GM21360 (cell line): ENCODE measurements around the gene SLC25A27.
"Not testable (repeated sequence)": the region's sequence is repeated elsewhere in the genome, so short reads cannot be mapped to it uniquely, and the experiment has no call there.

Experiments
- ATAC-seq: cut with Tn5 transposase; IDR thresholded peaks from one replicate; pipeline ENCODE4 v1.9.1; 2021; ENCODE audit warnings: mild to moderate bottlenecking, moderate library complexity; ENCODE audit not compliant: unreplicated experiment

Gene SLC25A27, protein sequence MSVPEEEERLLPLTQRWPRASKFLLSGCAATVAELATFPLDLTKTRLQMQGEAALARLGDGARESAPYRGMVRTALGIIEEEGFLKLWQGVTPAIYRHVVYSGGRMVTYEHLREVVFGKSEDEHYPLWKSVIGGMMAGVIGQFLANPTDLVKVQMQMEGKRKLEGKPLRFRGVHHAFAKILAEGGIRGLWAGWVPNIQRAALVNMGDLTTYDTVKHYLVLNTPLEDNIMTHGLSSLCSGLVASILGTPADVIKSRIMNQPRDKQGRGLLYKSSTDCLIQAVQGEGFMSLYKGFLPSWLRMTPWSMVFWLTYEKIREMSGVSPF

DNA sequence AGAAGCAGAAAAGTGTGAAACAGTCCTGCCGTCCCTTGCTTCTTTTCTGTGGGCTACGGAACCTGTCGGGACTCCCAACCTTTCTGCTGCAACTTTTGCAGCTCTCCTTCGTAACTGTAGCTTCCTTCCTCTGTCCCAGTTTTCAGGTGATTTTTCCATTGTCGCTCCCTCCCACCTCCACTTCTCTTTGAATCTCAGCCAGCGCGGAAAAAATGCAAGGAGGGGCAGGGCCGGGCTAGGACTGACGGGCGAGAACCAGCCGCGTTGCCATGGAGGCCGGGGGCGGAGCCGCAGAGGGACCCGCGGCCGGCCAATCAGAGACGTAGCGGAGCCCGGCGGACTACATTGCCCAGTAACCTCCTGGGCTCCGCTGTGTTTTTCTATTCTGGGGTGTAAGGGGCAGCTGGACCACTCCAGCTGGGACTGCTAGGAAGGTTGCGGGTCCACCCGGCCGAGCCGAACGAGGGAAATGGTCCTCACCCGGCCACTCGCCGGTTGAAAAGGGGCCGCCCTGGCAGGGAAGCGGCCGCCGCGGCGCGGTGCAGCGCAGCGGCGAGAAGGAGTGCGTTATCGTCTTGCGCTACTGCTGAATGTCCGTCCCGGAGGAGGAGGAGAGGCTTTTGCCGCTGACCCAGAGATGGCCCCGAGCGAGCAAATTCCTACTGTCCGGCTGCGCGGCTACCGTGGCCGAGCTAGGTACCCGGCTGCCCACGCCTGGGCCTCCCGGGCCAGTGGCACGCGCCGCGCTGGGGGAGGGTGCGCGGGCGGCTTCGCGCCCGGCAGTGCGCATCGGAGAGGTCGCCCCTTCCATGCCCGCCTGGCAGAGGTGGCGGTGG is at the start of gene SLC25A27, which contains the start of gene CYP39A1:
Gene SLC25A27 (plus strand): TSS at position 373 of the 836 bp plus-strand sequence. CDS start 218 bp downstream, at position 591.
Gene CYP39A1 (minus strand): TSS at position 216 of the 836 bp plus-strand sequence. CDS start 236 bp downstream, outside the sequence.
- peak; percentile 100 for ATAC-seq

DNA sequence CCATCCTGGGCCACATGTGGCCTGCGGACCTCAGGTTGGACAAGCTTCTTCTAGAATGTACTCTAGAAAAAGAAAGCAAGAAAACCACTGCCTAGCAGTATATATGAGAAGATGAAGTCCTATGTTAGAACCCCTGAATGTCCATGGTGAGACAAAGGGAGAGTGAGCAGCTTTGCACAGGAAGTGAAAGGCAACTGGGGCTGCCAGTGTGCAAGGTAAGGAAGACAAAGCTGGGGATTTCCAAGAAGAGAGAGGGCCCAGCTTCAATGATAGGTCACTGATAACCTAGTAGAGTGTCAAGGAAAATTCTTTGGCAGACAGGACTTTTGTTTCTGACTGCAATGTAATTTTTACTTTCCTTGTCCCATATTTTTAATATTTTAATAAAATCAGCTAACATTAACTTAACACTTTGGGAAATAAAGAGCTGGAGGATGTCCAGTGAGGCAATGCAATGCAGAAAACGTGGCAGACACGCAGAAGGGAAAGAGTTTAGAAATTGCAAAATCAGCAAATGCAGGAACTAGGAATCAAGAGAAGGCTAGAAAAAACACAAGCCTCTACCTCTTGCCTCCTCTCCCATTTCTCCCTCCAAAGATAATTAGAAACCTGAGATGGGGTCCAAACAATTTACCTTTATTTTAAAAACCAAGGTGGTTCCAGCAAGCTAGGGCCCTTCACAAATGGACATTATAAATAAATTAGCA is 47.5 kb upstream of the SLC25A27 start:
- no peak for ATAC-seq

DNA sequence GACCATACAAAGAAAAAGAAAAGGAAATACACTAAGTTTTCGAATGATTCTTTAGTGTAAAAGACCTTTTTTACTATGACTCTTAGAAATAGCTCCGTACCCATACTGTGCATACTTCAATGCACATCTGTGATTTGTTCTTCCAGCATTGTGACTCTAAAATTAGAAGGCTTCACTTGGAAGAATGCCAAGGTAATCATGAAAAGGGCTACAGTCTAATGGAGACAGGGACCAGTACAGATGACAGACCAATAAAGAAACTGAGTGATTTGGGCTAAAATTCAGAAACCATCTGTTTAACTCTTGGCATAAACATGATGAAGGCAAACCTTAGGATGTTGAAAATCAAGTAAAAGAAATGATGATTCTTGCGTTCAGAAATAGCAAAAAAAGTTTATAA is 46.4 kb upstream of the SLC25A27 start:
- no peak for ATAC-seq

DNA sequence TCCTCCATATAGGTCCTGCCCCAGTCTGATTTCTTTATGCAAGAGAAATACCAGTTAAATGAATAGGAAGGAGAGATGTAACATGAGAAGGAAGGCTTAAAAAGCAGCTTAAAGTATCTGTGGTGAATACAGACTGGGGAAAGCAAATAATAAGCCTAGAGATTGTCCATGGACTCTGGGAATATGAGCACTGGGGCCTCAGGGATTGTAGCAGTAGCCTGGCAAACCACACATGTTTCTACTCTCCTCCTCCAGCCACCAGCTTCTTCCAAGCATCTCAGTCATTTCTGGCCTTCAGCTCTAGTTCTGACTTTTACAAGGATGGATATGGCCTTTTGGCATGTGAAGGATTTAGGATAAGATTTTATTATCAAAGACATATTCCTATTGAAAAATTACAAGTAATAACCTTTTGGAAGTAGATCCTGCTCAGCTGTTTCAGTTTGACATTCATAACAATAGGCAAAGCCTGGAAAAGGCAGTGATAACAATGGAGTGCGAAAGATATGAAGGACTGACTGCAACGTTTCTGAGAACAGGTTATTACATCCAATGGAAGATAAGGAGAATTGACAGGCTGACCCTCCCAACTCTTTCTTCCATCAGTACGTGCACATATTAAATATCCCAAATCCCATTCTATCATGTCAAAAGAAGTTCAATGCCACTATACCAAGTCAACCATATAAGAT is 41.8 kb upstream of the SLC25A27 start:
- no peak for ATAC-seq

DNA sequence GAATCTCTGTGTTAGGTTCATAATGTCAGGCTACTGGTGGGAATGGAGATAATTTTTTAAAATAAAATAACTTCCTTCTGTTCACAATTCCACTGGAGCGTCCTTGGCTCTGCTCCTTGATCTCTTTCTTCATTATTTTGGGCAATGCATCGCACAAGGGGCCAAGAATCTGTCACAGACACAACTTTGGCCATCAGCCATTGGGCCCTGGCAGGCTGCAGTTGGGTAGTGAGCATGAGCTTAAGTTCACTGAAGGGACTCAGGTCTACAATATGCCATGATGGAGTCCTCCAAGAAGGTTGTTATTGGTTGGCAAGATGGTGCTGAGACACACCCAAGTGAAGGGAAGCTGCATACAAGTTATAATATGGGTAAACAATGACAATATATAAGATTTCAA is 40.1 kb upstream of the SLC25A27 start:
- no peak for ATAC-seq

DNA sequence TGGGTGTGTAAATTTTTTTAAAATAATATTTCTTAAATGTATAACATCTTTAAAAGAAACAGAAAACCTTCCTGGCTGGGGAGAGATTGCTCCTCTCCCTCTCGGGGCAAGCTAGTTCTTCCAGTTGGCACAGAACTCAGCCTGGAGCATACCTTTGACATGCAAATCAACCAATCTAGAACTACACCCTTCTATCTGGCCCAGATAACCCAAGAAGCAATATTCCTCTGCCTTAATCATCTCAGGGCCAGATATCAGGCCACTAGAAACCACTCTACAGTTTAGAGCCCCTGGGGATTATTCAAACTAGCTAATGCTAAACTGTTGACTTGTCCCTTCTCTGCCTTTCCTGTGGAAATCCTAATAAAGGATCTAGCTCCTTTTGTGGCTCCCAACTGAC is 34.0 kb upstream of the SLC25A27 start:
- ATAC-seq: no peak

DNA sequence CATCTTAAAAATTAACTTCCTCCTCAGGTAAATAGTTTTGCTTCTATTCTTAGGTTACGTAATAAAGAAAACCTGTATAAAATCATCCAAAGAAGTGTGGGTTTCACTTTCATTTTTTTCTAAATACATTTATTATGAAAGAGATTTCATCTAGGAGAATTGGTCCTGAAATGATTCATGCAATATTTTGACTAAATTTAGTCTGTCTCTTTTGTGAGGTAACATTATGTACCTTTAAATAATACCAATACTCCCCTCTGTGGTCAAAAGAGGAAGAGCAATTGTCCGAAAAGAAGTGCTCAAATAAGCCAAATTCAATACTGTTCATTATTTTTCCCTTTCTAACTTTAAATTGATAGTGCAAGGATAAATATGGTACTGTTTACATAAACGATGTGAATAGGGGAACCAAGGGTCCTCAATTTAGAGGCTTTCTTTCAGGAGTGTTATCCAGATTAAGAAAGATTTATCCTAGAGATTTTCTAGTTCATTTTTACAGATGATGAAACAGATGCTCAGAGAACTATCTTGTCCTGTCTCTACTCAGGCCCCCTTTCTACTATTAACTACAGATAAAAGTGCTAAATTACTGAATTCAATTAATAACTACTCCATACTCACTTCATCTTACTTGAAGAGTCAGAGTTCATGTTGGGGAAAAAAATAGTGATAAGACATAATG is 26.4 kb upstream of the SLC25A27 start:
- peak; percentile 79 for ATAC-seq

DNA sequence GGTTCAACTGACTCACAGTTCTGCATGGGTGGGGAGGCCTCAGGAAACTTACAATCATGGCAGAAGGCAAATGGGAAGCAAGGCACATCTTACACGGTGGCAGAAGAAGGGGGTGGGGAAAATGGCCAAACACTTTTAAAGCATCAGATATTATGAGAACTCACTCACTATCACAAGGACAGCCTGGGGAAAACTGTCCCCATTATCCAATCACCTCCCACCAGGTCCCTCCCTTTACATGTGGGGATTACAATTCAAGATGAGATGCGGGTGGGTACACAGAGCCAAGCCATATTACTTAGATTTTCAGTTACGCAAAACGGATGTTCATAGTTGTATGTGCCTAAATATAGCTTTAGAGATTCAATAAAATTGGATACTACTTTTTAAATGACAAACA is 25.8 kb upstream of the SLC25A27 start:
- no peak for ATAC-seq

DNA sequence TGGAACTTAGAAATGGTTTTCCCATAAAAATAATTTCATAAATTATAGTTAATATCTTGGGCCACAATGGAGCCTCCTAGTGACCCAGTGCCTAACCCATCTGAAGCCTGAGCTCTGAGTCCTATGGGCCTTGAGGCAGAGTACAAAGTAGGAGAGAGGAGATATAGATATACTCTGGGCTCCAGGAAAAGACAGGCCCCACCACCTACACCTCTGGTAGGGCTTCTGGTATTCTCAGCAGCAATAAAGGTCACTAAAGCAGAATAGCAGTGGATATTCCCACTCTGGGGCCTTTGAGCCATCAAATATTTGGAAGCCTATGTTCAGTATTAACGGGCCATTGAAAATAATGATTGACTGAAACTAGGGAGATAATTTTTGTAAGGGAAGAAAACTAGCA is 24.3 kb upstream of the SLC25A27 start:
- no peak for ATAC-seq

DNA sequence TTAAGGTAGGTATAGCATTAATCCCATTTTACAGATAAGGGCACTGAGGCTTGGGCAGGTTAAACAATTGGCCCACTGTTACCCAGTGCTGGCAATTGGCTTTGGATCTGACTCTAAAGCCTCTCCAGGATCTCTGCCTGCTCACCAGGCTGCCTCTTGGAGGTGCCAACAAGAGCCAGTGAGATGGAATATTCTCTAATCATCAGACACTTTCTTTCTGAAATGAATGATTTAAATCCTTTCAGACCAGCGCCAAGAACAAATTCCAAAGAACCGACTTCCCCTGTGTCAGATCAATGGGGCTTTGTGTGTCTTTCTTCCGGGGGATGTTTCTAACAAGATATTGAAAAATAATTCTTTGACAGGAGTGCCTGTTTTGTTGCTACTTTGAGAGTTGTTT is 23.8 kb upstream of the SLC25A27 start:
- no peak for ATAC-seq

DNA sequence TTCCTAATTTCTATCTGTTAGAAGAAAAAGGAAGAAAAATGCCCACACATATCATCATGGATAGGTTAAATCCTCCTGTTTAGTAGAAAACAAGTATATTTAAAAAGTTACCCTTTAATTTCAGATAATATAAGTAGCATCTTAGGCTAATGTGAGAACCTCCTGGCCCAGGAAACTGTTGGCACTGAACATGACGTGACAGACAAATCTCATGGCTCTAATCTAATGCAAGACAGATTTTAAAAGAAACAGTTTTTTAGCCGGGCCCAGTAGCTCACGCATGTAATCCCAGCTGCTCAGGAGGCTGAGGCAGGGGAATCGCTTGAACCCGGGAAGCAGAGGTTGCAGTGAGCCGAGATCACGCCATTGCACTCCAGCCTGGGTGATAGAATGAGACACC is 23.1 kb upstream of the SLC25A27 start:
- ATAC-seq: no peak

DNA sequence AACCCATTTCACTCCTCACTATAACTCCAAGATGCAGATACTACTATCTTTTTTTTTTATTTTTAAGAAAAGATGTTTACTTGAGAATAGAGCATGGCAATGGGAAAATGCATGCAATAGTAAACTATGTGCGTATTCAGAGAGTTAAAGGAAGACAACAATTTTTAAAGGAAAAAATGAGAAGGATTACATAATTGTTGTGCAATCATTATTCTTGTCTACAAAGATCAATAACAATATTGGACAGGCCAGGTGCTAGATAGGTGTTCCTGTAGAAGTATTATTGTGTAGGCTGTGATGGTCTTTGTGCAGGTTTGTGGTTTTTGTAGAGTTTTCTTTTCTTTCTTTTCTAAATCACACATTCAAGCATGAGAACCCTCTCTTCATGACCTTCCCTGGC is 20.7 kb upstream of the SLC25A27 start:
- no peak for ATAC-seq

DNA sequence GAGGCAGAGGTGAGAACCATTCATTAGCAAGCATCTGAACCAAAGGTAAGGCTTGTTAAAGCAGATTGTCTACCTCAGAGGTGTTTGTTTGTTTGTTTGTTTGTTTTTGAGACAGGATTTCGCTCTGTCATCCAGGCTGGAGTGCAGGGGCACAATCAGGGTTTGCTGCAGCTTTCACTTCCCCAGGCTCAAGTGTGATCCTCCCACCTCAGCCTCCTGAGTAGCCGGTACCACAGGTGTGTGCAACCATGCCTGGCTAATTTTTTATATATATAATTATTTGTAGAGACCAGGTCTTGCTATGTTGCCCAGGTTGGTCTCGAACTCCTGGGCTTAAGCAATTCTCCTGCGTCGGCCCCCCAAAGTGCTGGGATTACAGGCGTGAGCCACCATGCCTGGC is 17.3 kb upstream of the SLC25A27 start:
- no peak for ATAC-seq

DNA sequence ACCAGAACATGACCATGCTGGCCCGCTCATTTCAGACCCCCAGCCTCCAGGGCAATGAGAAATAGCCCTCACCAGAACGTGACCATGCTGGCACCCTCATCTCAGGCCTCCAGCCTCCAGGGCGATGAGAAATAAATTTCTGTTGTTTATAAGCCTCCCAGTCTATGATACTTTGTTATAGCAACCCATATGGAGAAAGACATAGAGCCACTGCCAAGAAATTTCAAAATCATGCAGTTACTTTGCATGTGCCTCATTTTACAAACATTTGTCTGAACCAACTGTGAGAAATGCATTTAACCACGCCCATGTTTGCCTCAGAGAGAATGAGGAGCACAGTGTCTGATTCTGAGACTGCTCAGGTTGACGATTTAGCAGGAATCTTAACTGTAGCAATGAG is 15.6 kb upstream of the SLC25A27 start:
- no peak for ATAC-seq

DNA sequence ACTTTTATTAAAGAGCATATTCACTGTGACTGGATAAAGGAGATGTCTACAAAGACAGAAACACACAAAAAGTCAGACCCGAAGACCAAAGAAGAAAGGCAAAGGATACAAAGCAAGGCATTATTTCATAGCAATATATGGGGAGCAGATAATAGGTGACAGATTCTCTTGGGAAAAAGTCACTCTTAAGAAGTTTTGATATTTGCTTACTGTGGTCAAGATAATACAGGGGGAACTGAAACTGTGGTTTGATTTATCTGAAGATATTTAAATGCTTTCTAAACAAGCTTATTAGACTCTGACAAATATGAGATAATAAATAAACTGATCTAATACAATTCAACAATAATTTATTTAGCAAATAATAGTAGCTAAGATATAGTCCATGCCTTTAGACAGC is 14.8 kb upstream of the SLC25A27 start:
- ATAC-seq: no peak

DNA sequence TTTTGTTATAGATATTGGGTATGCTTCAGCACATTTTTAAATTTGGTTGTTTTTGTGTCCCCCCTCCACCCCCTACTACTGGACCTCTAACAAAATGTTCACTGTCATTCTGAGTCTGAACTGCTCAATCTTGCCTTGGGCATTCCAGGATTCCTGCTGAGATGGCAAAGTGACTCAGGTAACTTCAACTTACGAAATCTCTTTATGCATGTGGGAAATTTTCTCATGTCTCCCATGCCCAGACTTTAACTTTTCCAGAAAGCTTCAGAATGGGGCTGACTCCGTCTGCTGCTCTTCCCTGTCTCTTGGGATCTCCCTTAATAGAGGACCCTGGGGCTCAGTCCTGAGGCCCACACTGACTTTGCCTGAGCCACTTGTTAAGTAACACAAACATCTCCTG is 14.1 kb upstream of the SLC25A27 start:
- ATAC-seq: no peak

DNA sequence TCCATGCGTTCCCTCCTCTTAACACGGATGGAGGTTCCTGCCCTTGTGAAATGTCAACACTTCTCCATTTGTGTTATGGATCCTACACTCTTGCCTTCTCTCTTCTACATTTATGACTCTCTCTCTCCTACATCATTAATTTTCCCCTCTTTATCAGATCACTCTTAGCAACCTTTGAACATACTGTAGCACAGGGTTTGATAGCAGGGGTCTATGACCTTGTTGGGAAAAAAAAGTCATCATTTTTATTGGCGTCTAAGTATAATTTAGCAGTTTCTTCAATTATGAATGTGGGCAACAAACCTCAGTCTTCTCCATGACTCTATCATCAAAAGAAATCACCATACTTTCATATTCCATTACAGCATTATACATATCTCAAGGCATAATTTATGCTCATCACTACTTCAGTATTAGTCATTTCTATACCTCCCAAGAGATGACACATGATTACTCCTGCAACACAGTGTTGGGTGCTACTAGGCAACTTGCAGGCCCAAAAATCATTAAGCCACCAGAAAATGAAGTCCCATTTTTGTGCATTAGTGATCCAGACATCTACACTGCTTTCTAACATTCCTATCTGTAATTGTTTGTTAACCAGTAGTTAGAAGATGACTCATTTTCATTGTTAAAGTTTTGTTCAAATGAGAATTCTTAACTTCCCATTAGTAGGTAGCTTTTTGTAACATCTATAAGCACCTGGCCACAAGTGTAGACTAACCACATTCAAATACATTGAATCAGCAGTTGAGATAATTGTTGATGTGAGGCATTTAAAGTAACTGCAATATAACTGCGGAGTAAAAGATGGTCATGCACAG is 9.6 kb upstream of the SLC25A27 start:
- ATAC-seq: no peak

DNA sequence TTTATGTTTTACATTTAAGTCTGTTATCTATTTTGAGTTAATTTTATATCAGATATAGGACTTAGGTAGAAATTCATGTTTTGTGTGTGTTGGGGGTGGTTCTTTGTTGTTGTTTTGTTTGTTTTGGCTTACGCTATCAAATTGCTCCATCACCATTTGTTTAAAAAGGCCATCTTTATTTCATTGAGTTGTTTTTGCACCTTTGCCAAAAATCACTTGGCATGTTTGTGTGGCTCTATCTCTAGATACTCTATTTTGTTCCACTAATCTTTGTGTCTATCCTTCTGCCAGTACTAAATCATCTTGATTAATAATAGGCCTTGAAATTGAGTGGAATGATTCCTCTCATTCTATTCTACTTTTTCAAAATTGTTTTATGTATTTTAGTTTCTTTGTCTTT is 7.5 kb upstream of the SLC25A27 start:
- no peak for ATAC-seq

DNA sequence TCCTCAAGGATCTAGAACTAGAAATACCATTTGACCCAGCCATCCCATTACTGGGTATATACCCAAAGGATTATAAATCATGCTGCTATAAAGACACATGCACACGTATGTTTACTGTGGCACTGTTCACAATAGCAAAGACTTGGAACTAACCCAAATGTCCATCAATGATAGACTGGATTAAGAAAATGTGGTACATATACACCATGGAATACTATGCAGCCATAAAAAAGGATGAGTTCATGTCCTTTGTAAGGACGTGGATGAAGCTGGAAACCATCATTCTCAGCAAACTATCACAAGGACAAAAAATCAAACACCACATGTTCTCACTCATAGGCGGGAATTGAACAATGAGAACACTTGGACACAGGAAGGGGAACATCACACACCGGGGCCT is 4.7 kb upstream of the SLC25A27 start:
- not testable (repeated sequence) for ATAC-seq
